Peyer's patch (tissue), 4 donors: ENCODE results near the gene PLCH1. TPM values are rescaled to one million over a fixed set of nuclear protein-coding genes. Genes with fewer than 3 reads are reported as not detected.
A peak's percentile ranks its signal among the peaks of the same experiment; 100 is the strongest.

Source experiments
- DNase-seq, 3 donors: peaks; one replicate each; pipeline ENCODE4 v3.0.0-alpha.2; 2017 to 2019
- H3K27ac ChIP-seq, 4 donors: fragments of 200-600 bp; sonication (generic); one replicate each; pipeline ENCODE4 v1.5.1; 2016 to 2019
- H3K27me3 ChIP-seq, 2 donors: fragments of 200-600 bp; sonication (generic); one replicate each; pipeline ENCODE4 v1.5.1; 2019
- H3K36me3 ChIP-seq, 3 donors: fragments of 200-600 bp; sonication (generic); one replicate each; pipeline ENCODE4 v1.5.1; 2016 to 2019
- H3K4me1 ChIP-seq, 4 donors: fragments of 200-600 bp; sonication (generic); one replicate each; pipeline ENCODE4 v1.5.1; 2016 to 2019
- H3K4me3 ChIP-seq, 4 donors: fragments of 200-600 bp; sonication (generic); 1 replicate in 3 of 4; 2 replicates in 1 of 4; pipeline ENCODE4 v1.5.1; 2016 to 2019; ENCODE audit warnings: mild to moderate bottlenecking in 1 of 4
- H3K9me3 ChIP-seq, 4 donors: fragments of 200-600 bp; sonication (generic); one replicate each; pipeline ENCODE4 v1.5.1; 2016 to 2019; ENCODE audit warnings: mild to moderate bottlenecking in 1 of 4
- CTCF ChIP-seq, 6 experiments: fragments of 450-650 bp in 4 of 6; fragments of 200-600 bp in 2 of 6; sonication (generic) in 1 of 6; IDR thresholded peaks; one replicate each; pipeline ENCODE4 v1.5.1; 2017 to 2019; ENCODE audit warnings: antibody characterized with exemption in 6 of 6, mild to moderate bottlenecking in 3 of 6, moderate library complexity in 1 of 6
- POLR2A ChIP-seq, 2 donors: fragments of 450-650 bp; IDR thresholded peaks; one replicate each; pipeline ENCODE4 v1.5.1; 2017; ENCODE audit warnings: antibody characterized with exemption in 2 of 2, mild to moderate bottlenecking in 2 of 2, moderate library complexity in 2 of 2
- total RNA-seq, 4 donors: library from RNA; depleted of rRNA; stranded (reverse); fragments of >200 nt; gene quantifications; one replicate each; pipeline ENCODE4 v1.1.0, GENCODE V29; 2016

PLCH1 gene
- total RNA-seq, 4 donors from 2014 or later: 8.3 to 19.1 (median 12.7) TPM

DNA sequence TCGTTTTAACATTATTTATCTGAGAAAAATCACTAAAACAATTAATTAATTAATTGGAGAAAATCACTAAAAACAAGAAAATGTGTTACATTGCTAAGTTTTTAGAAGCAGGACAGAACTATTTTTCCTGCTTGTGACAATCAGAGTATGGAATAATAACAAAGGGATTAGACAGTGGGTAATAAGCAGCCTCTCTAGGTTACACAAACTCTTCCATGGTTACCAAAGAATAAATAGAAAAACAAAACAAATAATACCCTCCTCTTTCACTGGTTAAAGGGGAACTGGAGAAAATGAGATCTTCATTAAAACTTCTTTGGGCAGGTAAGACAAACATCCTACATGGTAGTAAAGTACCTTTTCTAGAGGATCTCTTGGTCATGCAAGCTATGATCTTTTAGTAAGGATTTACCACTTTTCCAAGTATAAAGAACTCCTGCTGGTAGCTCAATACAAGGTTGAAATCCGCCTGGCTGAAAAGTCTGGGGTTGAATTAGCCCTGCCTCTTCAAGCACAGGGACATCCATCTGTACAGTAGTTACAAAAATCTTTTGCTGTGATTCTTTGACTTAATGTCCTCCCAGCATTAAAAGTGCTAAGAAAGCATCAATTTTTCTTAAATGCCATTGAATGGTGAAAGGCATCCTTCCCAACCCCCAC lies 2.5 kb upstream of the PLCH1 start:
- no peak overlapping the region for H3K4me3 ChIP-seq
- no peaks in the 10 kb centered on the region for H3K4me1 ChIP-seq
- no peaks in the 10 kb centered on the region for H3K9me3 ChIP-seq
- no peak for DNase-seq
- TF ChIP-seq CTCF (IDR thresholded peaks at IDR 0.05) (no peak), POLR2A (IDR thresholded peaks at IDR 0.05) (no peak)
- no peaks in the 10 kb centered on the region for H3K36me3 ChIP-seq
- H3K27ac ChIP-seq: no peak overlapping the region
- no peaks in the 10 kb centered on the region for H3K27me3 ChIP-seq

- DNase-seq: no peak
- Histone ChIP-seq H3K27ac (no peak overlapping the region), H3K4me3 (no peak overlapping the region), H3K4me1 (no peaks in the 10 kb centered on the region), H3K9me3 (no peaks in the 10 kb centered on the region), H3K36me3 (no peaks in the 10 kb centered on the region), H3K27me3 (no peaks in the 10 kb centered on the region)
- TF ChIP-seq POLR2A (IDR thresholded peaks at IDR 0.05) (no peak), CTCF (IDR thresholded peaks at IDR 0.05) (no peak)
Observed at GRCh38 chr3:155746703-155747102, 1.8 kb upstream of the PLCH1 start.

GRCh38 chr3:155745795-155746550 lies 1.1 kb upstream of the PLCH1 start:
- Histone ChIP-seq H3K27ac (no peak overlapping the region), H3K27me3 (no peaks in the 10 kb centered on the region), H3K4me3 (peak overlapping the region in 2 of 4 donors; percentile 45 to 76), H3K9me3 (no peaks in the 10 kb centered on the region), H3K4me1 (no peaks in the 10 kb centered on the region), H3K36me3 (no peaks in the 10 kb centered on the region)
- TF ChIP-seq POLR2A (IDR thresholded peaks at IDR 0.05) (no peak), CTCF (IDR thresholded peaks at IDR 0.05) (no peak)
- peak in 2 of 3 donors; percentile 51 to 54 for DNase-seq

DNA sequence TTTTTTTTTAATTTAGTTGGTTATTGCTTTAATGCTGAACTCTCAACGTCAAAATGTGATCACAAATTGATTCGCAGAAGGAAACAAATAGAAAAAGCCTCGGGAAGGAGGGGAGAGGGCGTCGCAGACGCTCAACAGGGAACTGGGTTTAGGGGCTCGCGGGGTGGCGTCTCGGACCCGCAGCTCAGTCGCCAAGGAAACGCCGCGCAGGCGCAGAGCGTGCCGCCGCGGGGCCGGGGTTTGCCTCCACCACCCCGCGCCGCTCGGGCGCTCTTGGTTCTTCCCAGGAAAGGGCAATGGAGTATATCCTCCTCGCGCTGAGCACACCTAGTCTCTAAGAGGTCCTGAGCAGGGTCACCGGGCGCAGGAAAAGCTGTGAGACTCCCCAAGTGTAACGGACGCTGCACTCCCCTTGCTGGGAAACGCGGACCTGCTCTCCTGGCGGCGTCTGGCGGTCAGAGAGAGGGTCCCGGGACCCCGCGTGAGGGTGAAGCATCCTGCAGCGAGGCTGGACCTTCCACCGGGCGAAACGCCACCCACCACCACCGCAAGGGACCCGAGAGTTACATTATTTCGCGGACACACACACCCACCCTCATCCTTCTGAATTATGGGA lies 753 bp downstream of the PLCH1 start:
- Histone ChIP-seq H3K9me3 (no peaks in the 10 kb centered on the region), H3K27ac (peak overlapping the region in 3 of 4 donors; percentile 5 to 15 (median 13))
- TF ChIP-seq CTCF (IDR thresholded peaks at IDR 0.05): no peak
- no peak for TF ChIP-seq POLR2A (IDR thresholded peaks at IDR 0.05)

GRCh38 chr3:155743606-155744005 lies 1.3 kb downstream of the PLCH1 start:
- H3K27ac ChIP-seq: peak overlapping the region in 2 of 4 donors; percentile 13 to 15
- no peak for TF ChIP-seq POLR2A (IDR thresholded peaks at IDR 0.05)
- TF ChIP-seq CTCF (IDR thresholded peaks at IDR 0.05): no peak
- H3K36me3 ChIP-seq: no peaks in the 10 kb centered on the region
- H3K27me3 ChIP-seq: no peaks in the 10 kb centered on the region
- no peaks in the 10 kb centered on the region for H3K9me3 ChIP-seq
- H3K4me3 ChIP-seq: peak overlapping the region; percentile 45 to 76 (median 58)
- H3K4me1 ChIP-seq: peaks cover 0 to 5% (median 0%) of the 10 kb centered on the region in 4 donors
- DNase-seq: no peak

More for the DNA sequence above, 753 bp downstream of the PLCH1 start:
- Histone ChIP-seq H3K4me1 (no peaks in the 10 kb centered on the region), H3K4me3 (peak overlapping the region; percentile 45 to 76 (median 58)), H3K27me3 (no peaks in the 10 kb centered on the region), H3K36me3 (no peaks in the 10 kb centered on the region)
- DNase-seq: peak in 2 of 3 donors; percentile 75 to 79
